ENCODE measurements around the gene MARK2. TPM values are rescaled to one million over a fixed set of nuclear protein-coding genes. Genes with fewer than 3 reads are reported as not detected.

The MARK2 gene
- total and polyA plus RNA-seq, 10 of the 15 experiments (the other 5 are each of a cell fraction or from before 2014, with no cell fraction given) = 0.19 to 29.5 (median 13.2) TPM

GRCh38 chr11:63914896-63915691, 76.2 kb downstream of the MARK2 start:
- ATAC-seq (no peak), FAIRE-seq (no peak), DNase-seq (ENCODE audit: low read depth, low spot score) (no peak)
- Histone ChIP-seq H3K36me3 (ENCODE audit: control insufficient read depth in 2 of 2, insufficient read depth in 2 of 2, low read length in 1 of 2) (no peaks in the 10 kb centered on the region; a peak in 1 of 4 replicates), H3K4me3 (no peak overlapping the region), H3K9me3 (replicated peaks; ENCODE audit: control insufficient read depth, insufficient read depth, low read length) (no peaks in the 10 kb centered on the region), H3K27ac (ENCODE audit: control insufficient read depth, insufficient read depth) (no peak overlapping the region), H4K20me1 (ENCODE audit: control insufficient read depth, insufficient read depth) (no peaks in the 10 kb centered on the region), H3K9ac (ENCODE audit: control insufficient read depth, insufficient read depth, low read length) (no peak overlapping the region), H2AFZ (ENCODE audit: control insufficient read depth, low read depth, low read length) (no peak overlapping the region), H3K4me2 (ENCODE audit: control insufficient read depth, insufficient read depth) (no peak overlapping the region), H3K27me3 (replicated peaks in 1 of 2; ENCODE audit: control insufficient read depth in 2 of 2, insufficient read depth in 2 of 2, low read length in 1 of 2) (peaks cover 0 to 3% of the 10 kb centered on the region in 2 experiments; a peak in 3 of 4 replicates), H3K79me2 (ENCODE audit: control insufficient read depth, insufficient read depth, low read length) (no peaks in the 10 kb centered on the region), H3K4me1 (ENCODE audit: control insufficient read depth, insufficient read depth, low read length) (peaks cover 10% of the 10 kb centered on the region)
- BruUV-seq (replicated peaks) = no TSS peak
- POLR2A ChIA-PET = interaction anchor here (0.5 kb wide), 1 partner anchor 437 kb away, joined by 3 read pairs; no protein-coding TSS in a partner anchor
- RAD21 ChIA-PET (ENCODE audit: unreplicated experiment) = no interaction called here
- SMC1A ChIA-PET (ENCODE audit: uncharacterized antibody, unreplicated experiment) = interaction anchor here (1.2 to 1.6 kb wide), 2 partner anchors 31 to 78 kb away, joined by 5 to 8 read pairs; no protein-coding TSS in a partner anchor
- CTCF ChIA-PET = interaction anchor here (2.7 to 3.1 kb wide), 2 partner anchors 31 to 78 kb away, joined by 6 to 17 read pairs; no protein-coding TSS in a partner anchor
- 50% methylated on average over 16 of the region's 20 CpGs for WGBS (ENCODE audit: insufficient coverage, insufficient replicate concordance, low lambda C conversion rate, missing lambda C conversion rate)
- in situ Hi-C loops (cut with MboI) (no loop called here), intact Hi-C loops (cut with micrococcal nuclease; ENCODE audit: unreplicated experiment) (no loop called here)
- no peak for TF ChIP-seq ZNF24 (IDR thresholded peaks at IDR 0.05)
- TF ChIP-seq REST (IDR thresholded peaks at IDR 0.05; ENCODE audit: low read depth, low read length) = no peak
- no peak for TF ChIP-seq BCLAF1 (IDR thresholded peaks at IDR 0.05)
- TF ChIP-seq MYB (IDR thresholded peaks at IDR 0.05; ENCODE audit: borderline replicate concordance, low read depth, low read length) = no peak
- no peak for TF ChIP-seq IRF4 (IDR thresholded peaks at IDR 0.05; ENCODE audit: low read depth, low read length)
- TF ChIP-seq STAT3 (IDR thresholded peaks at IDR 0.05; ENCODE audit: low read depth, low read length) = no peak
- no peak for TF ChIP-seq ZSCAN29 (IDR thresholded peaks at IDR 0.05)

All from GM12878 (cell line).